ENCODE results near the gene ATP6V1E1. TPM values are rescaled to one million over a fixed set of nuclear protein-coding genes. Genes with fewer than 3 reads are reported as not detected.

ATP6V1E1 gene
- total and polyA plus RNA-seq, 2 donors from 2014 or later: 138 to 443 TPM

DNA sequence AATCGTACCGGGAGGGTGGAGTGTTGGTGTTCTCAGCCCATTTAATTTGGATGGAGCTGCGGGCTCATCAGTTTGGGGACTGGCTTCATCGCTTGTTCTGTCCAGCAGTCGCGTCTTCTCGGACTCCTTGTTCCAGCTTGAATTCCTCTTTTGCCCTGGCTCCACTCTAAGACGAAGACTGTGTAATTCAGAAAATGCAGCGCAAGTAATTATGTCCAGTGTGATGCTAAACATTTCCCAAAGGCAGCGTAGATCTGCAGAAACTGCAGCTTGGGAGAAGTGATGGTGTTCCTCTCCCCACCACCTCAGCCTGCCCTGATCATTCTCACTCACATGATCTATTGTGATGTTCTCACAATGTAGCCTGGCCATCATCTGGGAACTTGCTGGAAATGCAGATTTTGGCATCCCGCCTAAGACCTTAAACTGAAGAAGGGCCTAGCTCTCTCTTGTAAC is 64.6 kb downstream of the ATP6V1E1 start:
- intact Hi-C loops (cut with DNase I): no loop called here
- Histone ChIP-seq H3K27ac (ENCODE audit: low read depth in 2 of 2, low read length in 2 of 2) (peak overlapping the region; percentile 30 to 80), H3K27me3 (ENCODE audit: control insufficient read depth, insufficient read depth, low read length) (no peaks in the 10 kb centered on the region), H3K4me1 (ENCODE audit: control insufficient read depth in 2 of 3, insufficient read depth in 2 of 3, low read depth in 1 of 3, low read length in 3 of 3) (peaks cover 7 to 14% (median 13%) of the 10 kb centered on the region in 3 donors), H3K9ac (ENCODE audit: low read length in 3 of 3) (no peak overlapping the region), H3K4me3 (ENCODE audit: low read length in 3 of 3) (no peak overlapping the region), H3K9me3 (ENCODE audit: control insufficient read depth in 2 of 3, insufficient read depth in 1 of 3, low read length in 3 of 3) (no peaks in the 10 kb centered on the region), H3K36me3 (ENCODE audit: control insufficient read depth in 2 of 3, insufficient read depth in 3 of 3, low read length in 3 of 3) (no peaks in the 10 kb centered on the region)
- no peak for FAIRE-seq
- DNase-seq: peak in 2 of 5 donors; percentile 25 to 33
- TF ChIP-seq, protein P1, sequence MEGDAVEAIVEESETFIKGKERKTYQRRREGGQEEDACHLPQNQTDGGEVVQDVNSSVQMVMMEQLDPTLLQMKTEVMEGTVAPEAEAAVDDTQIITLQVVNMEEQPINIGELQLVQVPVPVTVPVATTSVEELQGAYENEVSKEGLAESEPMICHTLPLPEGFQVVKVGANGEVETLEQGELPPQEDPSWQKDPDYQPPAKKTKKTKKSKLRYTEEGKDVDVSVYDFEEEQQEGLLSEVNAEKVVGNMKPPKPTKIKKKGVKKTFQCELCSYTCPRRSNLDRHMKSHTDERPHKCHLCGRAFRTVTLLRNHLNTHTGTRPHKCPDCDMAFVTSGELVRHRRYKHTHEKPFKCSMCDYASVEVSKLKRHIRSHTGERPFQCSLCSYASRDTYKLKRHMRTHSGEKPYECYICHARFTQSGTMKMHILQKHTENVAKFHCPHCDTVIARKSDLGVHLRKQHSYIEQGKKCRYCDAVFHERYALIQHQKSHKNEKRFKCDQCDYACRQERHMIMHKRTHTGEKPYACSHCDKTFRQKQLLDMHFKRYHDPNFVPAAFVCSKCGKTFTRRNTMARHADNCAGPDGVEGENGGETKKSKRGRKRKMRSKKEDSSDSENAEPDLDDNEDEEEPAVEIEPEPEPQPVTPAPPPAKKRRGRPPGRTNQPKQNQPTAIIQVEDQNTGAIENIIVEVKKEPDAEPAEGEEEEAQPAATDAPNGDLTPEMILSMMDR (IDR thresholded peaks at IDR 0.05; ENCODE audit: borderline replicate concordance, extremely low read depth, insufficient read depth): no peak

DNA sequence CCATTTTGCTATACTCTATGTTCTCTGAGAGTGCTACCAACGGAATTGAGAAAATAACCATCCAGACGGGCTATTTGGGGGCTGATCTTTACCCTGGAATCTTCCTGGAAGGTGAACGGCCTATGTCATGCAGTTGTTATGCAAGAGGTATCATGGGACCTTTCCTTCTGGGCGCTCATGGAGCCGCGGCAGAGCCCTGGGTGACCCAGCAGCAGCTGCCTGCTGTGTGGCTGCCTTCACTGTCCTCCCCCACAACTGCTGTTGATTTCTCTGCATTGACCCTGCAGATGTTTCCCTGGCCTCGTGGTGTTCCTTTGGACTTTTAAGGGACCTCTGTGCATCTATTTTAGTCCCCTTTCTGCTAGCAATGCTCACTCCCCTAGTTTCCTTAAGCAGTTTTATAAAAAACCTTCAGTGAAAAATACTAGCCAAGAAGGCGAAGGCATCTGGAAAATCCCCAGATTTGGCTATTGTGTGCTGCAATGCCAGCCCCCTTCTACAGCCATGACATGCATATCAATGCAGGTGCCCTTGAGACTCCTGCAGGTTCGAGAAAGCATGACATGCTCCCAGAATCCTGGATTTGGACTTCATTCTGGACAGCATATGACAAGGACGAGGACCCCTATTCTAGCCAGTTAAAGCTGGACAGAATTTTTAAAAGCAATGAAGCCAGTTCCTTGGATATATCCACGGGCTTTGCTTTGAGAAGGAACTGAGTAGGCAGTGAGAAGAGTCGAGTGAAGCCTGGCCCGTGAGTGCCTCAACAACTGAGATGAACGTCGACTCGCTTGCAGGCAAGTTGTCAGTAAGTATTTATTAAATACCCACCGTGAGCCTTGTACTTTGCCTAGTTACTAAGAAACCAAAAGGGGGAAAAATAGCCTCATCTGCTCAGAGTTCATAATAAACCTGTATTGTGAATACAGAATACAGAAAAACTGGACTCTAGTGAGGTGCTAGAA is 65.4 kb downstream of the ATP6V1E1 start, which contains the start of gene SLC25A18:
SLC25A18 (plus strand) TSS at position 593 of the 965 bp plus-strand sequence. CDS start 16,447 bp downstream, outside the sequence.
- FAIRE-seq: no peak
- Histone ChIP-seq H3K9ac (ENCODE audit: low read length in 3 of 3) (peak within 1 kb of the TSS in 1 of 3 donors; percentile 2), H3K27me3 (ENCODE audit: control insufficient read depth, insufficient read depth, low read length) (no peaks in the 10 kb centered on the region), H3K9me3 (ENCODE audit: control insufficient read depth in 2 of 3, insufficient read depth in 1 of 3, low read length in 3 of 3) (no peaks in the 10 kb centered on the region), H3K4me1 (ENCODE audit: control insufficient read depth in 2 of 3, insufficient read depth in 2 of 3, low read depth in 1 of 3, low read length in 3 of 3) (peaks cover 7 to 14% (median 13%) of the 10 kb centered on the region in 3 donors), H3K36me3 (ENCODE audit: control insufficient read depth in 2 of 3, insufficient read depth in 3 of 3, low read length in 3 of 3) (no peaks in the 10 kb centered on the region), H3K27ac (ENCODE audit: low read depth in 2 of 2, low read length in 2 of 2) (peak within 1 kb of the TSS; percentile 30 to 80), H3K4me3 (ENCODE audit: low read length in 3 of 3) (no peak within 1 kb of the TSS)
- DNase-seq: peak in 4 of 5 donors; percentile 49 to 78 (median 72)
- TF ChIP-seq, protein P1 (IDR thresholded peaks at IDR 0.05; ENCODE audit: borderline replicate concordance, extremely low read depth, insufficient read depth): no peak
- intact Hi-C loops (cut with DNase I): no loop called here

DNA sequence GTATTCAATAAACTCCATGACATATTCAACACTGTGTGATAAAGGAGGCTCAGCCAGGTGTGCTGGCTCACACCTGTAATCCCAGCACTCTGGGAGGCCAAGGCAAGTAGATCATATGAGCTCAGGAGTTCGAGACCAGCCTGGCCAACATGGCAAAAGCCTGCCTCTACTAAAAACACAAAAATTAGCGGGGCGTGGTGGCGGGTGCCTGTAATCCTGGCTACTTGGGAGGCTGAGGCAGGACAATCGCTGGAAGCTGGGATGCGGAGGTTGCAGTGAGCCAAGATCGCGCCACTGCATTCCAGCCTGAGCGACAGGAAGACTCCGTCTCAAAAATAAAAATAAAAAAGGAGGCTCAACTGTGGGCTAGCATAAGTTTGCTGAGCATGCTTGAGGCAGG is 69.4 kb downstream of the ATP6V1E1 start:
- DNase-seq (no peak), FAIRE-seq (no peak)
- H3K9ac ChIP-seq (ENCODE audit: low read length in 3 of 3): no peak overlapping the region
- peaks cover 7 to 14% (median 12%) of the 10 kb centered on the region in 3 donors for H3K4me1 ChIP-seq (ENCODE audit: control insufficient read depth in 2 of 3, insufficient read depth in 2 of 3, low read depth in 1 of 3, low read length in 3 of 3)
- intact Hi-C loops (cut with DNase I): no loop called here
- H3K27ac ChIP-seq (ENCODE audit: low read depth in 2 of 2, low read length in 2 of 2): no peak overlapping the region
- TF ChIP-seq, protein P1 (IDR thresholded peaks at IDR 0.05; ENCODE audit: borderline replicate concordance, extremely low read depth, insufficient read depth): no peak
- H3K27me3 ChIP-seq (ENCODE audit: control insufficient read depth, insufficient read depth, low read length): no peaks in the 10 kb centered on the region
- H3K9me3 ChIP-seq (ENCODE audit: control insufficient read depth in 2 of 3, insufficient read depth in 1 of 3, low read length in 3 of 3): no peaks in the 10 kb centered on the region
- H3K4me3 ChIP-seq (ENCODE audit: low read length in 3 of 3): no peak overlapping the region
- H3K36me3 ChIP-seq (ENCODE audit: control insufficient read depth in 2 of 3, insufficient read depth in 3 of 3, low read length in 3 of 3): no peaks in the 10 kb centered on the region

Data from kidney (tissue), 14 donors.